Gastroesophageal sphincter (tissue), 4 donors: ENCODE results near the gene GUCY2C. TPM values are rescaled to one million over a fixed set of nuclear protein-coding genes. Genes with fewer than 3 reads are reported as not detected.

Experiments used
- ATAC-seq: fragments of 150-250 bp; one replicate; pipeline ENCODE4 v1.9.1; 2016; ENCODE audit warnings: mild to moderate bottlenecking, moderate library complexity
- H3K27ac ChIP-seq, 4 donors: fragments of 200-600 bp; sonication (generic) in 3 of 4; 1 replicate in 3 of 4; 2 replicates in 1 of 4; pipeline ENCODE4 v1.5.1; 2016 to 2019
- H3K27me3 ChIP-seq: fragments of 200-600 bp; sonication (generic); one replicate; pipeline ENCODE4 v1.5.1; 2019
- H3K36me3 ChIP-seq, 2 donors: fragments of 200-600 bp; sonication (generic); one replicate each; pipeline ENCODE4 v1.5.1; 2019; ENCODE audit warnings: control low read depth in 1 of 2
- H3K4me1 ChIP-seq, 3 donors: fragments of 200-600 bp; sonication (generic); 1 replicate in 2 of 3; 2 replicates in 1 of 3; pipeline ENCODE4 v1.5.1; 2016 to 2019; ENCODE audit warnings: control low read depth in 2 of 3
- H3K4me3 ChIP-seq, 2 donors: fragments of 200-600 bp; sonication (generic); one replicate each; pipeline ENCODE4 v1.5.1; 2019; ENCODE audit warnings: mild to moderate bottlenecking in 1 of 2, moderate library complexity in 1 of 2
- H3K9me3 ChIP-seq, 3 donors: fragments of 200-600 bp; sonication (generic); one replicate each; pipeline ENCODE4 v1.5.1; 2017 to 2019; ENCODE audit warnings: control low read depth in 2 of 3
- EP300 ChIP-seq: sonication (generic); formaldehyde crosslinking; IDR thresholded peaks from one replicate; pipeline ENCODE4 v1.6.1; 2017; ENCODE audit warnings: antibody characterized with exemption, mild to moderate bottlenecking
- POLR2A ChIP-seq, 2 donors: fragments of 450-650 bp; IDR thresholded peaks; one replicate each; pipeline ENCODE4 v1.6.1; 2017; ENCODE audit warnings: antibody characterized with exemption in 2 of 2, mild to moderate bottlenecking in 2 of 2, moderate library complexity in 1 of 2
- POLR2AphosphoS5 ChIP-seq: sonication (generic); formaldehyde crosslinking; IDR thresholded peaks from one replicate; pipeline ENCODE4 v1.6.1; 2017; ENCODE audit warnings: antibody characterized with exemption
- whole genome bisulfite sequencing, 2 donors: methylation state at CpG; one replicate each; pipeline ENCODE4 v1.1.5; 2018; ENCODE audit warnings: low coverage in 1 of 2; 5-methylcytosine and 5-hydroxymethylcytosine counted together
- total RNA-seq, 4 donors: library from RNA; depleted of rRNA; stranded (reverse); fragments of >200 nt; gene quantifications; one replicate each; pipeline ENCODE4 v1.1.0, GENCODE V29; 2016
- TF ChIP-seq, protein P1 (sequence below), 4 experiments: fragments of 200-600 bp in 2 of 4; fragments of 450-650 bp in 2 of 4; sonication (generic) in 1 of 4; IDR thresholded peaks; one replicate each; pipeline ENCODE4 v1.5.1; 2017 to 2019; ENCODE audit warnings: antibody characterized with exemption in 4 of 4, mild to moderate bottlenecking in 2 of 4, moderate library complexity in 2 of 4

GUCY2C gene
- total RNA-seq, 4 donors from 2014 or later: not detected

DNA sequence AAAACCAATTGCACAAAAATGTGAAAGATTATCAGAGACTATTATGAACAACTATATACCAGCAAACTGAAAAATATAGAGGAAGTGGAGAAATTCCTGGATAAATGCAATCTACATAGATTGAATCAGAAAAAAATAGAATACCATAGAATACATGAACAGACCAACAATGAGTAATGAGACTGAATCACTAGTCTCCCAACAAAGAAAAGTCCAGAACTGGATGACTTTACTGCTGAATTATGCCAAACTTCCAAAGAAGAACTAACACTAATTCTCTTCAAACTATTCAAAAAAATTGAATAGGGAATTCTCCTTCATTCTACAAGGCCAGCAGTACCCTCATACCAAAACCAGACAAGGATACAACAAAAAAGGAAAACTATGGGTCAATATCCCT lies 60.6 kb downstream of the GUCY2C start:
- Histone ChIP-seq H3K9me3 (no peaks in the 10 kb centered on the region), H3K27me3 (no peaks in the 10 kb centered on the region), H3K27ac (no peak overlapping the region), H3K36me3 (no peaks in the 10 kb centered on the region), H3K4me1 (no peaks in the 10 kb centered on the region), H3K4me3 (no peak overlapping the region)
- TF ChIP-seq EP300 (no peak), POLR2A (IDR thresholded peaks at IDR 0.05) (no peak), POLR2AphosphoS5 (no peak)
- TF ChIP-seq, protein P1, sequence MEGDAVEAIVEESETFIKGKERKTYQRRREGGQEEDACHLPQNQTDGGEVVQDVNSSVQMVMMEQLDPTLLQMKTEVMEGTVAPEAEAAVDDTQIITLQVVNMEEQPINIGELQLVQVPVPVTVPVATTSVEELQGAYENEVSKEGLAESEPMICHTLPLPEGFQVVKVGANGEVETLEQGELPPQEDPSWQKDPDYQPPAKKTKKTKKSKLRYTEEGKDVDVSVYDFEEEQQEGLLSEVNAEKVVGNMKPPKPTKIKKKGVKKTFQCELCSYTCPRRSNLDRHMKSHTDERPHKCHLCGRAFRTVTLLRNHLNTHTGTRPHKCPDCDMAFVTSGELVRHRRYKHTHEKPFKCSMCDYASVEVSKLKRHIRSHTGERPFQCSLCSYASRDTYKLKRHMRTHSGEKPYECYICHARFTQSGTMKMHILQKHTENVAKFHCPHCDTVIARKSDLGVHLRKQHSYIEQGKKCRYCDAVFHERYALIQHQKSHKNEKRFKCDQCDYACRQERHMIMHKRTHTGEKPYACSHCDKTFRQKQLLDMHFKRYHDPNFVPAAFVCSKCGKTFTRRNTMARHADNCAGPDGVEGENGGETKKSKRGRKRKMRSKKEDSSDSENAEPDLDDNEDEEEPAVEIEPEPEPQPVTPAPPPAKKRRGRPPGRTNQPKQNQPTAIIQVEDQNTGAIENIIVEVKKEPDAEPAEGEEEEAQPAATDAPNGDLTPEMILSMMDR (IDR thresholded peaks at IDR 0.05): no peak
- no peak for ATAC-seq

DNA sequence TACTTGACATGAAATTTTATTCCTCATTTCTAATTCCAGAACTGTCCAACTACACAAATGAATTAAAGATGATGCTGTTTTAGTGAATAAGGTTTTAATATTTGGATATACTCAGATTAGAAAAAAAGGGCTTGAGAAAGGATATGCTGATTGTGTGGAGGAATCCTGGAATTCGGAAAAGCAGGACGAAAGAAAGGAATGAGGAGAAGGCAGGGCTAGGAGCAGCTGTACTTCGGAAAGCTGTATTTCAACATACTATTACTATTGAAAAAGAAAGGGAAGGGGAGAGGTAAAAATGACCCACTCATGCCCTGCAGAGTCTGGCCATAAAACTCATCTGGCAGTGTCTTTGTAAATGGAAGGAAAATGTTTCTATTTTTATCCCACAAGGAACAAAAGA lies 65.6 kb downstream of the GUCY2C start:
- ATAC-seq: no peak
- 30 to 36% methylated on average over 3 of the region's 3 CpGs for WGBS, 2 donors
- H3K4me3 ChIP-seq: no peak overlapping the region

DNA sequence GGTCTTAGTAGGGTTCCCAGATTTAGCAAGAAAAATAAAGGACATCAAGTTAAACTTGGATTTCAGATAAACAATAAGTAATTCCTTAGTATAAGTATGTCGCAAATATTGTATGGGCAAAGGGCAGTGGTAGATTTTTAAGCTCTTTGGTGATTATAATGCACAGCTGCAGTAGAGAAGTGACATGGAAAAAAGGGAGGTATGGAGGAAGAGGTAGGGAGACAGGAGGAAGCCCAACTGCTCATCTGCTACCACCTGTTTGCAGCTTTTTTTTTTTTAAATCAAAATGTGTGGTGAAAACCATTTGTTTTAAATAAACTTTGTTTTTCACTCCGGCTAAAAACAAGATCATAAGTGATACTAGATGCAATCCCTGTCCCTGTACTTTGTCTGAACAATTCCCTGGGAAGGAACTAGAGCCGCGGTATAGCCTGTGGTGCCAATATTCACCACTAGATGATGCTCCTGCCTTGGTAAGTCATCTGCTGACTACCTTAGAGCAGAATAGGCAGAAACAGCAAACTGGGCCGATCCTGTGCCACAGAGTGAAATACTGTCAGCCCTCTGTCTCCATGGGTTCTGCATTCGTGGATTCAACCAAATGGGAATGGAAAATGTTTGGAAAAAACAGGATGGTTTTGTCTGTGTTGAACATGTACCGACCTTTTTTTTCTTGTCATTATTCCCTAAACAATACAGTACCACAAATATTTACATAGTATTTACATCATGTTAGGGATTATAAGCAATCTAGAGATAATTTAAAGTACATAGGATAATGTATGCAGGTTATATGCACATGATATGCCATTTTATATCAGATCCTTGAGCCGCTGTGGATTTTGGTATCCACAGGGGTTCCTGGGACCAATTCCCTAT lies 66.3 kb downstream of the GUCY2C start:
- no peaks in the 10 kb centered on the region for H3K27me3 ChIP-seq
- no peaks in the 10 kb centered on the region for H3K36me3 ChIP-seq
- no peak overlapping the region for H3K27ac ChIP-seq
- H3K4me3 ChIP-seq: no peak overlapping the region
- TF ChIP-seq POLR2AphosphoS5 (no peak), EP300 (no peak), POLR2A (IDR thresholded peaks at IDR 0.05) (no peak)
- TF ChIP-seq, protein P1 (IDR thresholded peaks at IDR 0.05): peak; percentile 88 to 95 (median 92)
- ATAC-seq: peak; percentile 89
- H3K9me3 ChIP-seq: no peaks in the 10 kb centered on the region
- WGBS, 2 donors: 16 to 19% methylated on average over 8 of the region's 8 CpGs
- no peaks in the 10 kb centered on the region for H3K4me1 ChIP-seq

More for the DNA sequence above, 65.6 kb downstream of the GUCY2C start:
- no peaks in the 10 kb centered on the region for H3K36me3 ChIP-seq
- no peak overlapping the region for H3K27ac ChIP-seq
- no peaks in the 10 kb centered on the region for H3K27me3 ChIP-seq
- TF ChIP-seq, protein P1 (IDR thresholded peaks at IDR 0.05): no peak
- no peak for TF ChIP-seq POLR2A (IDR thresholded peaks at IDR 0.05)
- TF ChIP-seq POLR2AphosphoS5: no peak
- TF ChIP-seq EP300: no peak
- no peaks in the 10 kb centered on the region for H3K4me1 ChIP-seq
- H3K9me3 ChIP-seq: no peaks in the 10 kb centered on the region

DNA sequence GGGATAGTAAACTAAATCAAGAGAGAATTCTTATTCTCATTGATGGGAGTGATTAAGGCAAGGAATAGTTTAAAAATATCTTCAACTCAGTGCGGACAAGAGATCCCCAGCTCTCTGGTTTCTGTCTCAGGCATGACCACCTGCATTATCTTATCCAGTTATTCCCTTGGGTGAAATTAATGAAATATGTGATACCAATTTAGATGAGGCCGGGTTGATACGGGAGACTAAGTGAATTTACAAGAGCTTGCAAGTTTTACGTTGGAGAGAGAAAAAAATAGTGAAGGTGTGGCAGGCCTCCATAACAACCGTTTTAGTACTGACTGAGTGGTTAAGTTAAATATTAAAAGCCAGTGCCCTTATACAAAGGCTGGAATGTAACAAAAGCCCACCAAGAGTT lies 67.6 kb downstream of the GUCY2C start:
- Histone ChIP-seq H3K9me3 (no peaks in the 10 kb centered on the region), H3K27me3 (no peaks in the 10 kb centered on the region), H3K27ac (no peak overlapping the region), H3K4me1 (no peaks in the 10 kb centered on the region), H3K4me3 (no peak overlapping the region), H3K36me3 (no peaks in the 10 kb centered on the region)
- WGBS, 2 donors: 82 to 100% methylated on average over 3 to 5 of the region's 5 CpGs
- no peak for ATAC-seq
- TF ChIP-seq EP300 (no peak), POLR2A (IDR thresholded peaks at IDR 0.05) (no peak), POLR2AphosphoS5 (no peak)
- TF ChIP-seq, protein P1 (IDR thresholded peaks at IDR 0.05): no peak

DNA sequence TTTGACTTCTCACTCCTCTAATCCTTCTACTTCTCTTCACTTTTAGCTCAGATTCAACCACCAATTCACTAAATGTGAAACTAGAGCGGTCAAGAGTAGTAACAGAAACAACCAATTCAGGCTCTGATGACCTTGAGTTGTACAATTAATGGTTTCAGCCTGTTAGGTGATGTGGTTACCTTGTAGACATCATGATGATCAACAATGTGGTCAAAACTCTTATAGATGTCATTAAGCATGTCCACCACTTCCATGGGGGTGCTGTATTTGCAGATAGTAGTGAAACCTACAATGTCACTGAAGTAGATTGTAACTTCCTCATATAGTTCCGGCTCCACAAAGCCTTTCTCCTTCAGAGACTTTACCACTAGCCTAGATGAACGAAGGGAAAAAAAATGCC lies 74.6 kb downstream of the GUCY2C start:
- ATAC-seq: no peak
- Histone ChIP-seq H3K4me1 (no peaks in the 10 kb centered on the region), H3K36me3 (no peaks in the 10 kb centered on the region), H3K27me3 (no peaks in the 10 kb centered on the region), H3K4me3 (no peak overlapping the region), H3K27ac (no peak overlapping the region), H3K9me3 (no peaks in the 10 kb centered on the region)
- 73 to 100% methylated on average over 3 of the region's 3 CpGs for WGBS, 2 donors
- TF ChIP-seq EP300 (no peak), POLR2A (IDR thresholded peaks at IDR 0.05) (no peak), POLR2AphosphoS5 (no peak)
- TF ChIP-seq, protein P1 (IDR thresholded peaks at IDR 0.05): no peak
